ENCODE results near the gene FNBP1.
A peak's percentile ranks its signal among the peaks of the same experiment; 100 is the strongest.
"Not testable (repeated sequence)": the region's sequence is repeated elsewhere in the genome, so short reads cannot be mapped to it uniquely, and the experiment has no call there.

The FNBP1 gene

DNA sequence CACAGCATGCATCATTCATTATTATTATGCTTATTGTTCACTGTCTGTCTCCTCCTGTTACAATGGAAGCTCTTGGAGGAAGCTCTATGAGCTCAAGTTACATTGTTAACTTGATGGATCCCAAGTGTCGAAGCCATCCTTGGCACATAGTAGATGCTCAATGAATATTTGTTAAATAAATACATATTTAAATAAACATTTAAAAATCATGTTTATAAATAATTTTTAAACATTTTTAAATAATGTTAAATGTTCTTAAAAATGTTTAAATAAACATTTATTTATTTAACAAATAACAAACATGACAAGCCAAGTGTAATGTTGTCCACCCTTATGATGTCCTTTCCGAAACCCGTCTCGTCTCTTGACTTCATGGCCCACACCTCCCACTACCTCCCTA, 138.3 kb downstream of the FNBP1 start:
- no peak overlapping the region for H3K4me3 ChIP-seq (ENCODE audit: low read length)
- no peak for DNase-seq (ENCODE audit: low read depth, low spot score)

DNA sequence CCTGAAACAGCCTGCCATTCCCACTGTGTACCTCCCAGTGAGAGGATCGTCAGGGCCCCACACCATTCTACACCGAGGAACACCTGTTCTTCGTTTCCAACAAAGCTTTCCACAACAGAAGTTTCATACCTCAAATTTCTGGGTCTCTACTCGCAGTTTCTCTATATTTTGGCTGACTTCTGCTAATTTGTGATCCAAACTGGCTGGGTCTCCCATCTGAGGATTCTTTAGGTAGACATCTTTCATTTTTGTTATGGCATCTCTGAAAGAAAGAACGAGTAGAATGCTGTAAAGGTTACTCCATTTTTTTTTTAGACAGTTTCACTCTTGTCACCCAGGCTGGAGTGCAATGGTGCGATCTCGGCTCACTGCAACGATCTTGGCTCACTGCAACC, 140.3 kb downstream of the FNBP1 start:
- no peak for DNase-seq (ENCODE audit: low read depth, low spot score)
- H3K4me3 ChIP-seq (ENCODE audit: low read length), result no peak overlapping the region

DNA sequence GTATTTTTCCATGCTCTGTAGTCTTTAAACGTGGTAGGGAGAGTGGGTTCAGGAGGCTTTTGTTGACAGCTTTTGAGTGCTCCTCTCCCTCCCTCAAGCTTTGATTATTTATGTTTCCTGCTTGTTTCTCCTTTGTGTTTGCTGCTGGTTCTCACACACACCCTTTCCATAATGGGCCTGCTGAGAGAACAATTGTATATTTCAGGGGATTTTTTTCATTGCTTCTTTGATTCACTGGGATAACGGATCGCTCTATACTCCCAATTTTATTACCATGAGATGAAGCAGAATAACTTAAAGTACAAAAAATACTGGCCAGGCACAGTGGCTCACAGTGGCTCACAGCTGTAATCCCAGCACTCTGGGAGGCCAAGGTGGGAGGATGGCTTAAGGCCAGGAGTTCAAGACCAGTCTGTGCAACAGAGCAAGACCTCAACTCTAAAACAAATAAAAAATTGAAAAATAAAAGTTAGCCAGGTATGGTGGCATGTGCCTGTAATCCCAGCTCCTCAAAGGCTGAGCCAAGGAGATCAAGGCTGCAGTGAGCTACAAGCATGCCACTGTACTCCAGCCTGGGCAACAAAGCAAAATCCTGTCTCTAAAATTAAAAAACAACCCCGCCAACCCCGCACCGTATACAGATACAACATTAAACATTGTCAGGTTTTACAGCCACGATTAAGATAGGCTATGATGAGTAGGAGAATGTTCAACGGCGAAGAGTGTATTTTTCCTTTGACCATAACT, 140.8 kb downstream of the FNBP1 start:
- H3K4me3 ChIP-seq (ENCODE audit: low read length), result no peak overlapping the region
- DNase-seq (ENCODE audit: low read depth, low spot score), result no peak

DNA sequence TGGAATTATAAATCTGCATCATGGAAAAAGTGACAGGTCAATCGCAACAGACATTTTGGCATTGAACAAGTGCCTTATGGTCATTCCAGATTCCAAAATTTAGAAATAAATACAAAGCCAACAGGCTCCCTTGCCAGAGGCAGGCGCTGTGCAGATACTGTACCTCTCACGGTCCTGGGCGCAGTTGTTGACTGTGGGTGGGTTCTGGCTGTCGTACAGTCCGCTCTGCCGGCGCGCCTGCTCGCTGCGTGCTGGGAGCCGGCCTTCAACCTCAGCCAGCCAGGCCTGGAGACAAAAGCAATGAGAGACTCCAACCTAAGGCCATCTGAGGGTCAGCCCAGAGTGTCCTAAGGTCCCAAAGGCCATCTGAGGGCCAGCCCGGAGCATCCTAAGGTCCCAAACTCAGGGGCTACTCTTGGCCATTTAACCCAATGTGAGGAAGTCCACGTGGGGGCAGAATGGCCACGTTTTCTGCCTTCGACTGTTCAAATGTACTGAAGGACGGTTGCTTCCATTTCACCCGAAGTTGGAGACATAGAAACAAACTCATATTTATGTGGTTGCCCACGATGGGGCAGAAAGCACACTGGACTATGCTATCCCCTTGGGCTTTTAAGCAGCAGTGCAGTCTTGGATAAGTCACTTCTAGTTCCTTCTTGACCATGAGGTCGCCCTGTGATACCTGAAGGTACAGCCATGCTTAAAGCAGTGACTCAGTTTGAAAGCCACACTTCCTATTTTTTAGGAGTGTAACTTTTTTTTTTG, 142.5 kb downstream of the FNBP1 start:
- DNase-seq (ENCODE audit: low read depth, low spot score), result no peak
- H3K4me3 ChIP-seq (ENCODE audit: low read length), result no peak overlapping the region

DNA sequence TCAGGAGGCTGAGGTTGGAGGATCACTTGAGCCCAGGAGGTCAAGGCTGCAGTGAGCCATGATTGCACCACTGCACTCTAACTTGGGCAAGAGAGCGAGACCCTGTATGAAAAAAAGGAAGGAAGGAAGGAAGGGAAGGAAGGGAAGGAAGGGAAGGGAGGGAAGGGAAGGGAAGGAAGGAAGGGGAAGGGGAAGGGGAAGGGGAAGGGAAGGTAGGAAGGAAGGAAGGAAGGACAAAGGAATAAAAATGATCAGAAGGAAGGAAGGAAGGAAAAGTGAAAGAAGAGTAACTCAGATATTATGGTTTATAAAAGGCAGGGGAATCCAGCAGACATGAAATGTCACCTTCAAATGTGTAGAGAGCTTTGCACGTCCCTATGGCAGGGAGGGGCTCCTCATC, 143.4 kb downstream of the FNBP1 start:
- no peak overlapping the region for H3K4me3 ChIP-seq (ENCODE audit: low read length)
- no peak for DNase-seq (ENCODE audit: low read depth, low spot score)

DNA sequence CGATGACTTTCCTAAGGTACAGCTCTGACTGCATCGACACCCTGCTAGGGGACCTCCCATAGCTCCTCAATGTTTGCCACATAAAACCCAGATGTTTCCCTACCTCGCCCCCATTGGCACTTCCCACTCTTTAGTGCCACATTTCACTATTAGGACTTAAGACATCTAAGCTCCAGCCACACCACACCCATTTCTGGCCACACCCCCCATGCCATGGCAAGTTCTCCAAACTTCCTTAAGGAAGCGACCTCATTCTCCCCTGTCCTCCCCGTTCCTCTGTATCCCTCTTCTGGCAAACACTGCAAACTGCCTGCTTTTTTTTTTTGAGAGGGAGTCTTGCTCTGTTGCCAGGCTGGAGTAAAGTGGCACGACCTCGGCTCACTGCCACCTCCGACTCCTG, 144.8 kb downstream of the FNBP1 start:
- no peak overlapping the region for H3K4me3 ChIP-seq (ENCODE audit: low read length)
- no peak for DNase-seq (ENCODE audit: low read depth, low spot score)

DNA sequence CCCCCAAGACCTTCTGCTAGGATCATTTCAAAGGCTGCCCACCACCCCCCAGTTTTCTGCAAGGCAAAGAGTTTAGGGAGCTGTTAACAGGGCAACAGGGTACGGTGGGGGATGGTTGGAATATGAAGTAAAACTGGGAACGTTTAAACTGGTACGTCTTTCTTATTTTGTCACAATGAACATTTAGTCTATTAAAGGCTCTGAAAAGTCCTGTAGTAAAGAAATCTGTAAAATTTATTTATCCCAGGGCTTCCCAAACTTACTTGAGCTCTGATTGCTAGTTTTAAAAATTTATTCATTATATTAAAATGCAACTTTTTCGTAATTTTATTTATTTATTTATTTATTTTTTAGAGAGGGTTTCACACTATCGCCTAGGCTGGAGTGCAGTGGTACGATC, 145.7 kb downstream of the FNBP1 start:
- no peak for DNase-seq (ENCODE audit: low read depth, low spot score)
- H3K4me3 ChIP-seq (ENCODE audit: low read length), result no peak overlapping the region

DNA sequence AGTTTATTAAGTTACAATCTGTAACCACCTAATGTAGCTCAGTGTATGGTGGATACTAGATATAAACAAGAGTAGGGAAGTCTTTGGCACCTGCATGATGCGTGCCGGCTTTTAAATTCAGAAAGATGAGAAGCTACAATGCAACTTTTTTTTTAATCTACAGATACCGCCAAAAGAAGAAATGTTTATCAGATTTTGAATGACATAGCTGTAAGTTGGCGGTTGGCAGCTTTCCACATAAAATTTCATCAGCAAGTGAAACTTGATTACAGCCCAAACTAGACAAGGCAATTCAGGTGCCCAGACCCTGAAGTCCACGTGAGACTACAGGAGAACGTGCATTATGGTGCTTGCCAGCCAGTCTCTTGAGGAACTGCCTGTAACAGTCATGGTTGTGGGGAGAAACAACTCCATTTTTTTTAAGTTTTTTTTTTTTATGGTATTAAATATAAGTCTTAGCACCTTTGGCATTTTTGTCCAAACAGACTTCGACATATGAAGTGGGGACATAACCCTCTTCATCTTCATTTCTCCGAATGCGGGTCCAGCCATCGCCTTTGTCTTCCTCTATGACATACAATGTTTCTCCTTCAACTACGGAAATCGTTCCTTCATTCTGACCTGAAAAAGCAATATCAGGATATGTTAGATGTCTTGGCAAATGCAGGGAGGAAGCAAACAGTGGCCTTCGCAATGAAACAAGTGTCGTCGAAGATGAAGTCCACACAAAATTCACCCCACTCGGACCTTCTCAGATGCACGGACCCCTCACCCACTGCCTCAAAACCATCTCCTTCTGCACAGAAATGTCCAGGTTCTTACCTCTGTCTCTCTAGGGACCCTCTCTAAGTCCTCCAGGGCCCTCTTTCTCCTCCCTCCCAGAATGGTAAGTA, 147.4 kb downstream of the FNBP1 start:
- peak; percentile 86 for DNase-seq (ENCODE audit: low read depth, low spot score)

DNA sequence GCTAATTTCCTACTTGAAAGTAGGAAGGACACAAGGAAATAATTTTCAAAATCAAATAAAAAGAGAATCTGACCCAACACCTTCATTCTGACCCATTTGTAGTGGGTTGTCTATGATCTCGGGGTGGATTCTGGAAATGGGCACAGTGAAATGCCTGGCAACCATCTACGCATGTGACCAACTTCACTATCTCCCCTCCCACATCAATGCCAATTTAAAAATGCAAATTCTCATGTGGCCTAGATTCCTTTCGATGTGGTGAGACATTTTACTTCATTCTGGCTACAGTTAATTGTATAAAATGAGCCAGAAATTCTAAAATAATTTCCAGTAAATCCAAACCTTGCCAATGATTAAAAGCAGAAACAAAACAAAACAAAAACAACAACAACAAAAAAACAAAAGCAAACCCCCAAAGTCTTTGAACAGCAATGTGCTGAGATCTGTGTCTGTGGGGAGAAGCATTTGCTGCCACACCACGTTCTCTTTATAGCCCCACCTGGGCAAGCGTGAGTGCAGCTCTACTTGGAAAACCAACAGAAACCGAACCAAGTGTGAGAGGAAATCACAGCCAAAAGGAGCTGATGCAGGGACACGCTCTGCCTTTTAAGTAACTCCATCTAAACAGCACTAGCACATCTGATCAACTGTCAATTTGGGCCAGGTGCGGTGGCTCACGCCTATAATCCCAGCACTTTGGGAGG, 148.7 kb downstream of the FNBP1 start:
- peak overlapping the region; percentile 20; the same call in 1 of the 2 replicates for H3K4me3 ChIP-seq (ENCODE audit: low read length)
- peak; percentile 98 for DNase-seq (ENCODE audit: low read depth, low spot score)

More for the DNA sequence above, 147.4 kb downstream of the FNBP1 start:
- no peak overlapping the region for H3K4me3 ChIP-seq (ENCODE audit: low read length)

DNA sequence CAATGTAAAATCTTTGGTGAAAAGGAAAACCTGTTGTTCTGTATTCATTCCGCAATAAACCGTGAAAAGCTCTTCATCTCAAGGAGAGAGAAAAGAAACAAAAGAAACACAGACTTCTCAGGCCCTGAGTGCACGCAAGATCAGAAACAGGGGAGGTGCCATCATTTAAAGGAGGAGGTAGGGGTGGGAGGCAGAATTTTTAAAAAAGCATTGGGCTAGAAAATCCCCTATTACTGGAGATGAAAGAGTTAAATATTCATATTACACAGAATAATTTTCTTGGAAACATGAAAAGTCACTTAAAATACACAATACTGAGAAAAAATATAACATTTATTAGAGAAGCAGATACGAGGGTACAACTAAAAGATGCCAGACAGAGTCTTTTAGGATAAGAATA, 151.4 kb downstream of the FNBP1 start:
- DNase-seq (ENCODE audit: low read depth, low spot score), result peak; percentile 47
- H3K4me3 ChIP-seq (ENCODE audit: low read length), result peak overlapping the region; percentile 9

DNA sequence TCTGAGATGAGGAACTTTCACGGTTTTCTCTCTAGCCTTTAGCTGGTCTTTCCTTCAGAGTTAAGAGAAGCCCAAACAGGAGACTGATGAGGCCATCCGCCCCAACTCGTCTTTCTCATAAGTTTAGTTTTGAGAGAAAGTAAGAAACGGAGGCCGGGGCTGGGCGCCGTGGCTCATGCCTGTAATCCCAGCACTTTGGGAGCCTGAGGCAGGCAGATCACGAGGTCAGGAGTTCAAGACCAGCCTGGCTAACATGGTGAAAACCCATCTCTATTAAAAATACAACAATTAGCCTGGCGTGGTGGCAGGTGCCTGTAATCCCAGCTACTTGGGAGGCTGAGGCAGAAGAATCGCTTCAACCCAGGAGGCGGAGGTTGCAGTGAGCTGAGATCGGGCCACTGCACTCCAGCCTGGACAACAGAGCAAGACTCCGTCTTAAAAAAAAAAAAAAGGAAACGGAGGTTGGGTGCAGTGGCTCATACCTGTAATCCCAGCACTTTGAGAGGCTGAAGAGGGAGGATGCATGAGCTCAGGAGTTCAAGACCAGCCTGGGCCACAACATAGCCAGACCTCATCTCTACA, 152.2 kb downstream of the FNBP1 start:
- DNase-seq (ENCODE audit: low read depth, low spot score), result not testable (repeated sequence)
- peak overlapping the region; percentile 46 for H3K4me3 ChIP-seq (ENCODE audit: low read length)

DNA sequence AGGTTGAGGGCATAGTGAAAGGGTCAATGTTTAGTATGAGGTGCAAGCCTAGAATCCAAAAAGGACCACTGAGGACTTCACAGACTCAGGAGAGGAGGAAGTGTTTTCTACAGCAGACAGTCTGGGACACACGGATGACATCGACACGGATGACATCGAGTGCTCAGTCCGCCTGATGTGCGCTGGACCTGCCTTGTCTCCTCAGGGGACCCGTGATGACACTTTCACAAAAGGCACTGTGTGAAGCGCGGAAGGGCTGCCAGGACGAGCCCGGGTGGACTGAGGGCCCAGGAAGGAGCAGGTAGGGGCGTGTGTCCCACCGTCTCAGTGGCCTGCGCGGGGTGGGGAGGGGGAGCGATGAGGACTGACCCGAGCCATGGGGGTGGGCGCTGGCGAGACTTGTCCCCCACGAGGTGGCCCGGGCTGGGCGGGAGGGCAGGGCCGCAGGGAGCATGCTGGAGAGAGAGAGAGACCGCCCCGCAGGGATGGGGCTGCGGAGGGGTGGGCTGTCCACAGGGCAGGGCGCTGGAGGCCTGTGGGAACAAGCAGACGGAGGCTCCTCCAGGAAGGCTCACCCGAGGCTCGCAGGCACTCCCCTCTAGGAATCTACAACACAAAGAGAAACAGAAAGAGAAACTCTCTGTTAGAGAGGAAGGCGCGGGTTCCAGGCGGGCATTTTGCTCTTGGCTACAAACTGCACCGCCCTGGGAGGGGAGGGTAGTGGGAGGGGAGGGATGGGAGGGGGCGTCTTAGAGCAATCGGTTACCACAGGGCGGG, 152.9 kb downstream of the FNBP1 start:
- DNase-seq (ENCODE audit: low read depth, low spot score), result peak; percentile 88

DNA sequence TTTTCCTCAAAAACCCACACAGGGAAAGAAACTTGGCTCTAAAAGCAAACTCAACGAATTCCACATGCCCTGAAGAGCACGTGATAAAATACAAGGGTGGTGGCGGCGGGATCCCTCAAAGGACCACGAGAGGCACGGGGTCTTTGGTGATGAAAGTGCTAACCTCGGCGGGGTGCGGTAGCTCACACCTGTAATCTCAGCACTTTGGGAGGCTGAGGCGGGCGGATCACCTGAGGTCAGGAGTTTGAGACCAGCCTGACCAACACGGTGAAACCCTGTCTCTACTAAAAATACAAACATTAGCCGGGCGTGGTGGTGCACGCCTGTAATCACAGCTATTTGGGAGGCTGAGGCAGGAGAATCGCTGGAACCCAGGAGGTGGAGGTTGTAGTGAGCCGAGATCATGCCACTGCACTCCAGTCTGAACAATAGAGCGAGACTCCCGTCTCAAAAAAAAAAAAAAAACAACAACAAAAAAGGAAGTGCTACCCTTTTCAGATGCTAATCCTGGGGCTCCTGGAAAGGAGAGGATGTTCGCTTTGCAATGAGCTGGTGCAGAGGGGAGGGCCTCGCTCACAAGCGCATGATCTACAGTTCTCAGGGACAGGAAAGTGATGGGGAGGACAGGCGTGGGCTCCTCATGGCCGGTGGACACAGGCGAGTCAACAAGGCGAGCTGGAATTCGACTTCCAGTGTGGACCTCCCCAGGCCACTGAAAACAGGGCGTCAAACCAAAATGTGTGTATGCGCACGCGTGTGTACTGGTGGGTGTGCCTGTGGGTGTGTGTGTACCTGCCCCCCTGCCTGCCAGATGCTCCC, 153.7 kb downstream of the FNBP1 start:
- DNase-seq (ENCODE audit: low read depth, low spot score), result no peak
- H3K4me3 ChIP-seq (ENCODE audit: low read length), result peak overlapping the region; percentile 46; the same call in 1 of the 2 replicates

More for the DNA sequence above, 152.9 kb downstream of the FNBP1 start:
- peak overlapping the region; percentile 46 for H3K4me3 ChIP-seq (ENCODE audit: low read length)

DNA sequence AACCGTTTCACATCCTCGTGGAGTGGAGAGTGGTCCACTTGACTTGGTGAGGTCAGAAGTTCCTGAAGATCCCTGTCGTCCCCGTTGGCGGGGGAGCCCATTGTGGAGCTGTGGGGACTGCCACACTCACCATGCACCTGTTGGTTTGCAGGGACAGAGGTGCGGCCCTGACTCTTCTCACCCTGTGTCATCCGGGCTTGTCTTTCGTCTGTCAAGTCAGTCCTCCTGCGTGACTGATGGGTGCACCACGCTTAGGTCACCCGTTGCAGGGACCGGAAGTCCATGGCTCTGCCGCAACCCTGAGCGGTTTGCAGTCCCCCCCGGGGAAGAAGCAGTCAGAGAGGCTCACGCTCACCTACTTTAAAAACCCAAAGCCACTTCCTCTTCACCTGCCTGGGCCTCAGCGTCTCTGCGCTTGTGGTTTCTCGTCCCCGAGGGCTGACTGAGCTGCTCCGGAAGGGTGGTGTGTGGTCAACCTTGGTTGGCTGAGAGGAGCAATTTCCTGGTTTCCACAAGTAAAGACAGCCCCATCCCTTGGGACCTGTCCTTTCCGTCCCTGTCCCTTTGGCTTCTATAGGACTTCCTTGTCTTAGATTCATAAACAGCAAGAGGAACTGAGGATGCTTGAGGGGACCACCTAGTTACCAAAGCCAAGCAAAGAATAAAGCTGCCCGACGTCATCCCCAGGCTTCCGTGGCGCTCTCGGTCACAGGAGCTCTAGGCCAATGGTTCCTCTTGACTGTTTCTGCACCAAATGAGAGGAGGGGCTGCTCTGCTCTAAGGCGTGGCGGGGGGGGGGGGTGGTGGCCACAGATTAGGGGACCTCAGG, 154.5 kb downstream of the FNBP1 start:
- peak overlapping the region; percentile 84 for H3K4me3 ChIP-seq (ENCODE audit: low read length)
- DNase-seq (ENCODE audit: low read depth, low spot score), result peak; percentile 99

DNA sequence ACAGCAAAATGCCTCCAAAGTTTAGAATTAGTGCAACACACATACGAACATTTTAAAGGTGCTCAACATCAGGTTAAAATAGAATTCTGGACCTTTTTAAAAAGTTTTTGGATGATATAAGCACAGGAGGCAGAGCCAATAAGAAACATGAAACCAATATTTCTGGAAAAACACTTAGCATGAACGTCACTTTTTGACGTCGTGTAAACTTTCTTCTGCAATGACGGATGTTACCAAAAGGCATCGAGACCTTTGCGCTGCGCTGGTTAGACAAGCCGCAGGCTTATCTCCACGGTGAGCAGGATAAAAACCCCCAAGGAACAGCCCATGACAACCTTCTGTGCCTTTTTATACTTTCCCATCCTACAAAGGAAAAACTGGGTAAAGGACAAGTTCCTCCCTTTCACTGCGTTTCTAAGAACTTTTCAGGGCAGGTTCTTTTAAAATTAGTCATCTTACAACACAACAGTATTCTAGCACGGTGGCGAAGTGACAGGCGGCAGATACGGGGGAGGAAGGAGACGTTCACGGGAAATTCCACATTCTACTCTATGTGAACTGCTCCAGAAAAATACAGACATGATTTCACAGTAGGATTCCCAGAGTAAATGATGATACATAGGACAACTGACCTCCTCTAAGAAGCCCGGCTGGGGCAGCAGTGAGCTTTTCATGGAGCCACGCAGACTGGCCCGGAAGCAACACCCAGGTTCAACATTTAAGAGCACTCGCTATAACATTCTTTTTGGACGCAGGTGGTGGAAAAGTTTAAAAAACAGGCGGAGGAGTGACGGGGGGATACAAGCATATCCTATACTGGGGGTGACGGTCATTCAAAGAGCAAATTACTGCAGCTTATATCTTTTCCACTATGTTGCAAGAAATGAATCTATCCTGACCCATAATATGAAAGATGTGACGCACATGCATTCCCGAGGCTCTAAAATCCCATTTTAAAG, 155.4 kb downstream of the FNBP1 start:
- H3K4me3 ChIP-seq (ENCODE audit: low read length), result peak overlapping the region; percentile 84
- peak; percentile 78 for DNase-seq (ENCODE audit: low read depth, low spot score)

All from Jurkat, Clone E6-1 (cell line).